H1 (cell line): ENCODE data around the gene MCC. TPM values are rescaled to one million over a fixed set of nuclear protein-coding genes. Genes with fewer than 3 reads are reported as not detected.

Experiments
- CHD1 ChIP-seq: IDR thresholded peaks from 2 replicates; pipeline ENCODE4 v1.6.1; 2012; ENCODE audit warnings: low read depth, low read length, improper control_type of control experiment
- CTBP2 ChIP-seq: IDR thresholded peaks from 2 replicates; pipeline ENCODE4 v1.7.0; 2011; ENCODE audit warnings: borderline replicate concordance, mild to moderate bottlenecking, moderate library complexity, mixed read lengths, low read length; ENCODE audit not compliant: insufficient read depth, insufficient read length
- FOSL1 ChIP-seq: IDR thresholded peaks from 2 replicates; pipeline ENCODE4 v1.6.1; 2011; ENCODE audit warnings: mild to moderate bottlenecking, low read depth, low read length, moderate library complexity; ENCODE audit not compliant: insufficient read depth
- JUND ChIP-seq: IDR thresholded peaks from 2 replicates; pipeline ENCODE4 v1.6.1; 2011; ENCODE audit warnings: mild to moderate bottlenecking, improper control_type of control experiment, low read length
- KDM5A ChIP-seq: fragments of 200-600 bp; IDR thresholded peaks from 2 replicates; pipeline ENCODE4 v1.7.1; 2012; ENCODE audit warnings: mild to moderate bottlenecking, low read length, inconsistent platforms, mixed read lengths
- POU5F1 ChIP-seq: IDR thresholded peaks from 2 replicates; pipeline ENCODE4 v1.6.1; 2011; ENCODE audit warnings: low read depth, mild to moderate bottlenecking, low read length, moderate library complexity
- RBBP5 ChIP-seq: IDR thresholded peaks from 2 replicates; pipeline ENCODE4 v1.7.1; 2012; ENCODE audit warnings: low read depth, mild to moderate bottlenecking, inconsistent platforms, low read length, moderate library complexity, borderline replicate concordance
- SIX5 ChIP-seq: IDR thresholded peaks from 2 replicates; pipeline ENCODE4 v1.6.1; 2011; ENCODE audit warnings: mild to moderate bottlenecking, low read depth, low read length
- TBP ChIP-seq: IDR thresholded peaks from 2 replicates; pipeline ENCODE4 v1.6.1; 2011; ENCODE audit warnings: low read depth, low read length, improper control_type of control experiment
- polyA plus RNA-seq, 7 experiments: library from polyadenylated mRNA; depleted of rRNA in 3 of 7; stranded (reverse) in 5 of 7; unstranded in 2 of 7; fragments of >200 nt in 5 of 7; fragments of 200-250 nt in 2 of 7; gene quantifications; 1 replicate in 5 of 7; 2 replicates in 1 of 7; 4 replicates in 1 of 7; pipeline versions ENCODE4 v1.2.1 to v1.2.3, GENCODE V29; 2011 to 2013; ENCODE audit warnings: missing spikeins in 2 of 7, mixed read lengths in 2 of 7
- total RNA-seq: library from RNA; stranded (reverse); fragmentation: NEBNext Ultra II Directional; extraction: Animal tissue kit (Norgen Biotek cat#: 25700); gene quantifications from 2 replicates; pipeline ENCODE4 v1.2.1, GENCODE V29; 2021
- TF ChIP-seq, protein P1 (sequence below): fragments of 300-600 bp; sonication (generic); IDR thresholded peaks from 2 replicates; pipeline ENCODE4 v1.7.1; 2012; ENCODE audit warnings: low read length, moderate library complexity, mild to moderate bottlenecking, inconsistent platforms; ENCODE audit not compliant: insufficient replicate concordance

MCC gene
- total and polyA plus RNA-seq, 2 of the 8 experiments (the other 6 are each of a cell fraction or from before 2014, with no cell fraction given): 2.6 to 18.3 TPM

DNA sequence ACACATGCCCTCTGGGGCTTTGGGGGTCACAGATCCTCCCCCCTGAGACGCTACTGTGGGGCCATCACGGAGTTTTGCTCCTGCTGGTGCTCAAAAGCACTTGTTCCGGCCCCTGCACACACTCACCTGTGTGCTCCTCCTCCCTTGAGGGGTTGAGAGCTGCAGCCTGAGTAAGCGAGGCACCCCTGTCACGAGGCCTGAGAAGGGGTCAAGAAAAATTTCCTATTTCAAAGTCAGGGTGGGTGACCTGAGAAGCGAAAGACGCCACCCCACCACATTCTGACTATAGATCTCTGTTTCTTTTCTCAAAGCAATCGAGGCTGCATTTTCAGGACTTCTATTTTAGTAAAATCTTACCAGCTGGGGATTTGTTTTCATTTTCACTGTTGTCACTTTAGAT, 373.2 kb downstream of the MCC start (continued):
- TF ChIP-seq, protein P1, sequence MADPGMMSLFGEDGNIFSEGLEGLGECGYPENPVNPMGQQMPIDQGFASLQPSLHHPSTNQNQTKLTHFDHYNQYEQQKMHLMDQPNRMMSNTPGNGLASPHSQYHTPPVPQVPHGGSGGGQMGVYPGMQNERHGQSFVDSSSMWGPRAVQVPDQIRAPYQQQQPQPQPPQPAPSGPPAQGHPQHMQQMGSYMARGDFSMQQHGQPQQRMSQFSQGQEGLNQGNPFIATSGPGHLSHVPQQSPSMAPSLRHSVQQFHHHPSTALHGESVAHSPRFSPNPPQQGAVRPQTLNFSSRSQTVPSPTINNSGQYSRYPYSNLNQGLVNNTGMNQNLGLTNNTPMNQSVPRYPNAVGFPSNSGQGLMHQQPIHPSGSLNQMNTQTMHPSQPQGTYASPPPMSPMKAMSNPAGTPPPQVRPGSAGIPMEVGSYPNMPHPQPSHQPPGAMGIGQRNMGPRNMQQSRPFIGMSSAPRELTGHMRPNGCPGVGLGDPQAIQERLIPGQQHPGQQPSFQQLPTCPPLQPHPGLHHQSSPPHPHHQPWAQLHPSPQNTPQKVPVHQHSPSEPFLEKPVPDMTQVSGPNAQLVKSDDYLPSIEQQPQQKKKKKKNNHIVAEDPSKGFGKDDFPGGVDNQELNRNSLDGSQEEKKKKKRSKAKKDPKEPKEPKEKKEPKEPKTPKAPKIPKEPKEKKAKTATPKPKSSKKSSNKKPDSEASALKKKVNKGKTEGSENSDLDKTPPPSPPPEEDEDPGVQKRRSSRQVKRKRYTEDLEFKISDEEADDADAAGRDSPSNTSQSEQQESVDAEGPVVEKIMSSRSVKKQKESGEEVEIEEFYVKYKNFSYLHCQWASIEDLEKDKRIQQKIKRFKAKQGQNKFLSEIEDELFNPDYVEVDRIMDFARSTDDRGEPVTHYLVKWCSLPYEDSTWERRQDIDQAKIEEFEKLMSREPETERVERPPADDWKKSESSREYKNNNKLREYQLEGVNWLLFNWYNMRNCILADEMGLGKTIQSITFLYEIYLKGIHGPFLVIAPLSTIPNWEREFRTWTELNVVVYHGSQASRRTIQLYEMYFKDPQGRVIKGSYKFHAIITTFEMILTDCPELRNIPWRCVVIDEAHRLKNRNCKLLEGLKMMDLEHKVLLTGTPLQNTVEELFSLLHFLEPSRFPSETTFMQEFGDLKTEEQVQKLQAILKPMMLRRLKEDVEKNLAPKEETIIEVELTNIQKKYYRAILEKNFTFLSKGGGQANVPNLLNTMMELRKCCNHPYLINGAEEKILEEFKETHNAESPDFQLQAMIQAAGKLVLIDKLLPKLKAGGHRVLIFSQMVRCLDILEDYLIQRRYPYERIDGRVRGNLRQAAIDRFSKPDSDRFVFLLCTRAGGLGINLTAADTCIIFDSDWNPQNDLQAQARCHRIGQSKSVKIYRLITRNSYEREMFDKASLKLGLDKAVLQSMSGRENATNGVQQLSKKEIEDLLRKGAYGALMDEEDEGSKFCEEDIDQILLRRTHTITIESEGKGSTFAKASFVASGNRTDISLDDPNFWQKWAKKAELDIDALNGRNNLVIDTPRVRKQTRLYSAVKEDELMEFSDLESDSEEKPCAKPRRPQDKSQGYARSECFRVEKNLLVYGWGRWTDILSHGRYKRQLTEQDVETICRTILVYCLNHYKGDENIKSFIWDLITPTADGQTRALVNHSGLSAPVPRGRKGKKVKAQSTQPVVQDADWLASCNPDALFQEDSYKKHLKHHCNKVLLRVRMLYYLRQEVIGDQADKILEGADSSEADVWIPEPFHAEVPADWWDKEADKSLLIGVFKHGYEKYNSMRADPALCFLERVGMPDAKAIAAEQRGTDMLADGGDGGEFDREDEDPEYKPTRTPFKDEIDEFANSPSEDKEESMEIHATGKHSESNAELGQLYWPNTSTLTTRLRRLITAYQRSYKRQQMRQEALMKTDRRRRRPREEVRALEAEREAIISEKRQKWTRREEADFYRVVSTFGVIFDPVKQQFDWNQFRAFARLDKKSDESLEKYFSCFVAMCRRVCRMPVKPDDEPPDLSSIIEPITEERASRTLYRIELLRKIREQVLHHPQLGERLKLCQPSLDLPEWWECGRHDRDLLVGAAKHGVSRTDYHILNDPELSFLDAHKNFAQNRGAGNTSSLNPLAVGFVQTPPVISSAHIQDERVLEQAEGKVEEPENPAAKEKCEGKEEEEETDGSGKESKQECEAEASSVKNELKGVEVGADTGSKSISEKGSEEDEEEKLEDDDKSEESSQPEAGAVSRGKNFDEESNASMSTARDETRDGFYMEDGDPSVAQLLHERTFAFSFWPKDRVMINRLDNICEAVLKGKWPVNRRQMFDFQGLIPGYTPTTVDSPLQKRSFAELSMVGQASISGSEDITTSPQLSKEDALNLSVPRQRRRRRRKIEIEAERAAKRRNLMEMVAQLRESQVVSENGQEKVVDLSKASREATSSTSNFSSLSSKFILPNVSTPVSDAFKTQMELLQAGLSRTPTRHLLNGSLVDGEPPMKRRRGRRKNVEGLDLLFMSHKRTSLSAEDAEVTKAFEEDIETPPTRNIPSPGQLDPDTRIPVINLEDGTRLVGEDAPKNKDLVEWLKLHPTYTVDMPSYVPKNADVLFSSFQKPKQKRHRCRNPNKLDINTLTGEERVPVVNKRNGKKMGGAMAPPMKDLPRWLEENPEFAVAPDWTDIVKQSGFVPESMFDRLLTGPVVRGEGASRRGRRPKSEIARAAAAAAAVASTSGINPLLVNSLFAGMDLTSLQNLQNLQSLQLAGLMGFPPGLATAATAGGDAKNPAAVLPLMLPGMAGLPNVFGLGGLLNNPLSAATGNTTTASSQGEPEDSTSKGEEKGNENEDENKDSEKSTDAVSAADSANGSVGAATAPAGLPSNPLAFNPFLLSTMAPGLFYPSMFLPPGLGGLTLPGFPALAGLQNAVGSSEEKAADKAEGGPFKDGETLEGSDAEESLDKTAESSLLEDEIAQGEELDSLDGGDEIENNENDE: no peak
- TF ChIP-seq RBBP5: no peak
- TF ChIP-seq TBP: no peak
- TF ChIP-seq CTBP2: no peak
- no peak for TF ChIP-seq KDM5A
- no peak for TF ChIP-seq FOSL1
- TF ChIP-seq SIX5: no peak
- TF ChIP-seq JUND: no peak
- TF ChIP-seq POU5F1: no peak
- TF ChIP-seq CHD1: no peak
